Tibial artery (tissue), 4 donors: ENCODE results near the gene RAP1GDS1.

Experiments
- DNase-seq, 2 donors: peaks; one replicate each; pipeline ENCODE4 v3.0.0-alpha.2; 2019
- H3K27ac ChIP-seq, 2 donors: fragments of 200-600 bp; sonication (generic) in 1 of 2; 1 replicate in 1 of 2; 2 replicates in 1 of 2; pipeline ENCODE4 v1.5.1; 2018 to 2019; ENCODE audit warnings: mild to moderate bottlenecking in 1 of 2
- H3K27me3 ChIP-seq, 2 donors: fragments of 200-600 bp; sonication (generic) in 1 of 2; one replicate each; pipeline versions ENCODE4 v1.5.1 to v1.6.0; 2016 to 2019
- H3K36me3 ChIP-seq, 3 donors: fragments of 200-600 bp; sonication (generic) in 2 of 3; one replicate each; pipeline ENCODE4 v1.5.1; 2016 to 2019; ENCODE audit warnings: mild to moderate bottlenecking in 2 of 3
- H3K4me1 ChIP-seq, 4 donors: fragments of 200-600 bp; sonication (generic) in 2 of 4; 1 replicate in 3 of 4; 2 replicates in 1 of 4; pipeline ENCODE4 v1.5.1; 2016 to 2019
- H3K4me3 ChIP-seq, 2 donors: fragments of 200-600 bp; sonication (generic) in 1 of 2; 1 replicate in 1 of 2; 2 replicates in 1 of 2; pipeline ENCODE4 v1.5.1; 2018 to 2019; ENCODE audit warnings: mild to moderate bottlenecking in 2 of 2
- H3K9me3 ChIP-seq, 3 donors: fragments of 200-600 bp; sonication (generic) in 1 of 3; one replicate each; pipeline ENCODE4 v1.5.1; 2016 to 2019
- CTCF ChIP-seq, 2 experiments: fragments of 200-600 bp in 1 of 2; fragments of 450-650 bp in 1 of 2; IDR thresholded peaks; one replicate each; pipeline ENCODE4 v1.5.1; 2017 to 2019; ENCODE audit warnings: antibody characterized with exemption in 2 of 2, mild to moderate bottlenecking in 1 of 2, moderate library complexity in 1 of 2
- intact Hi-C: fragments of 100-400 bp; cut with DNase I; formaldehyde crosslinking; loops from one replicate; pipeline ENCODE4 v1.15.0; 2023; ENCODE audit warnings: low total_unique reads

Gene RAP1GDS1

GRCh38 chr4:98387345-98388026 lies 126.3 kb downstream of the RAP1GDS1 start:
- no peak for TF ChIP-seq CTCF (IDR thresholded peaks at IDR 0.05)
- H3K27me3 ChIP-seq: no peaks in the 10 kb centered on the region
- peaks cover 0 to 8% (median 3%) of the 10 kb centered on the region in 3 donors for H3K36me3 ChIP-seq
- H3K27ac ChIP-seq: no peak overlapping the region
- DNase-seq: no peak
- H3K4me1 ChIP-seq: no peaks in the 10 kb centered on the region
- intact Hi-C loops: no loop called here
- no peak overlapping the region for H3K4me3 ChIP-seq
- H3K9me3 ChIP-seq: no peaks in the 10 kb centered on the region

- DNase-seq: no peak
- H3K4me3 ChIP-seq: no peak overlapping the region
- peaks cover 0 to 27% (median 19%) of the 10 kb centered on the region in 3 donors for H3K36me3 ChIP-seq
- peaks cover 0 to under 1% (median 0%) of the 10 kb centered on the region in 3 donors for H3K9me3 ChIP-seq
- H3K4me1 ChIP-seq: no peaks in the 10 kb centered on the region
- intact Hi-C loops: no loop called here
- no peak overlapping the region for H3K27ac ChIP-seq
- no peak for TF ChIP-seq CTCF (IDR thresholded peaks at IDR 0.05)
- no peaks in the 10 kb centered on the region for H3K27me3 ChIP-seq
Observed at GRCh38 chr4:98394134-98394533, 132.9 kb downstream of the RAP1GDS1 start.

- Histone ChIP-seq H3K4me1 (no peaks in the 10 kb centered on the region), H3K4me3 (no peak overlapping the region), H3K36me3 (peaks cover 0 to 19% (median 11%) of the 10 kb centered on the region in 3 donors), H3K27me3 (no peaks in the 10 kb centered on the region), H3K27ac (no peak overlapping the region), H3K9me3 (peaks cover 0 to 10% (median 0%) of the 10 kb centered on the region in 3 donors)
- TF ChIP-seq CTCF (IDR thresholded peaks at IDR 0.05): no peak
- intact Hi-C loops: no loop called here
- DNase-seq: no peak
Observed at GRCh38 chr4:98399915-98400314, 138.7 kb downstream of the RAP1GDS1 start.

- no peak overlapping the region for H3K4me3 ChIP-seq
- TF ChIP-seq CTCF (IDR thresholded peaks at IDR 0.05): no peak
- intact Hi-C loops: no loop called here
Observed at GRCh38 chr4:98406819-98407218, 145.6 kb downstream of the RAP1GDS1 start.

GRCh38 chr4:98411731-98412130 lies 150.5 kb downstream of the RAP1GDS1 start:
- no peak for DNase-seq
- H3K36me3 ChIP-seq: peaks cover 12 to 29% (median 15%) of the 10 kb centered on the region in 3 donors
- no peak overlapping the region for H3K4me3 ChIP-seq
- intact Hi-C loops: no loop called here
- peaks cover 0 to 8% (median 0%) of the 10 kb centered on the region in 3 donors for H3K9me3 ChIP-seq
- H3K27ac ChIP-seq: no peak overlapping the region
- no peak for TF ChIP-seq CTCF (IDR thresholded peaks at IDR 0.05)
- no peaks in the 10 kb centered on the region for H3K4me1 ChIP-seq
- H3K27me3 ChIP-seq: no peaks in the 10 kb centered on the region

More at GRCh38 chr4:98406819-98407218, 145.6 kb downstream of the RAP1GDS1 start:
- Histone ChIP-seq H3K27ac (no peak overlapping the region), H3K27me3 (no peaks in the 10 kb centered on the region), H3K9me3 (no peaks in the 10 kb centered on the region), H3K4me1 (no peaks in the 10 kb centered on the region), H3K36me3 (peaks cover 0 to 10% (median 8%) of the 10 kb centered on the region in 3 donors)
- no peak for DNase-seq
